Upper lobe of left lung (tissue), 6 donors: ENCODE data around the gene ARHGAP12. TPM values are rescaled to one million over a fixed set of nuclear protein-coding genes. Genes with fewer than 3 reads are reported as not detected.

ENCODE experiments used
- ATAC-seq, 2 donors: fragments of 200-7000 bp; cut with Tn5 transposase; one replicate each; pipeline ENCODE4 v1.9.1; 2022; ENCODE audit warnings: mild to moderate bottlenecking in 2 of 2, moderate library complexity in 2 of 2; ENCODE audit not compliant: low FRiP score in 2 of 2
- DNase-seq, 2 donors: peaks; one replicate each; pipeline ENCODE4 v3.0.0-alpha.2; 2019 to 2020
- H3K27ac ChIP-seq, 4 donors: fragments of 200-600 bp; sonication (generic); one replicate each; pipeline ENCODE4 v1.5.1; 2016 to 2019
- H3K27me3 ChIP-seq, 4 donors: fragments of 200-600 bp; sonication (generic); one replicate each; pipeline ENCODE4 v1.5.1; 2017 to 2019
- H3K36me3 ChIP-seq, 4 donors: fragments of 200-600 bp; sonication (generic); one replicate each; pipeline ENCODE4 v1.5.1; 2016 to 2019
- H3K4me1 ChIP-seq, 4 donors: fragments of 200-600 bp; sonication (generic); one replicate each; pipeline ENCODE4 v1.5.1; 2018 to 2019
- H3K4me3 ChIP-seq, 4 donors: fragments of 200-600 bp; sonication (generic); one replicate each; pipeline ENCODE4 v1.5.1; 2017 to 2019; ENCODE audit warnings: mild to moderate bottlenecking in 2 of 4, moderate library complexity in 1 of 4
- H3K9me3 ChIP-seq, 4 donors: fragments of 200-600 bp; sonication (generic); one replicate each; pipeline ENCODE4 v1.5.1; 2018 to 2019
- EP300 ChIP-seq, 4 donors: sonication (generic); formaldehyde crosslinking; IDR thresholded peaks; one replicate each; pipeline ENCODE4 v1.5.1; 2017; ENCODE audit warnings: antibody characterized with exemption in 4 of 4, control low read depth in 2 of 4
- POLR2A ChIP-seq, 4 donors: fragments of 450-650 bp; IDR thresholded peaks; one replicate each; pipeline ENCODE4 v1.5.1; 2016 to 2017; ENCODE audit warnings: antibody characterized with exemption in 4 of 4, mild to moderate bottlenecking in 2 of 4
- POLR2AphosphoS5 ChIP-seq, 2 donors: sonication (generic); formaldehyde crosslinking; IDR thresholded peaks; one replicate each; pipeline ENCODE4 v1.5.1; 2017; ENCODE audit warnings: antibody characterized with exemption in 2 of 2
- WGBS, 2 donors: methylation state at CpG; one replicate each; pipeline ENCODE4 v1.1.5; 2017 to 2018; 5-methylcytosine and 5-hydroxymethylcytosine counted together
- total RNA-seq, 6 donors: library from RNA; depleted of rRNA in 4 of 6; stranded (reverse); fragments of >200 nt in 4 of 6; gene quantifications; one replicate each; pipeline versions ENCODE4 v1.1.0 to v1.2.1, GENCODE V29; 2016 to 2021
- TF ChIP-seq, protein P1 (sequence below), 6 experiments: fragments of 450-650 bp in 4 of 6; fragments of 200-600 bp in 2 of 6; sonication (generic) in 2 of 6; IDR thresholded peaks; one replicate each; pipeline ENCODE4 v1.5.1; 2016 to 2019; ENCODE audit warnings: antibody characterized with exemption in 6 of 6
- donor health status: DM: no; HTN: no; CAD: no; lungs with moderate emphysema.
- donor health status: DM: no; HTN: yes; CAD: no; lungs with severe emphysema.

Gene ARHGAP12
- total RNA-seq, 6 donors from 2014 or later, result 16.8 to 63.2 (median 29.7) TPM

DNA sequence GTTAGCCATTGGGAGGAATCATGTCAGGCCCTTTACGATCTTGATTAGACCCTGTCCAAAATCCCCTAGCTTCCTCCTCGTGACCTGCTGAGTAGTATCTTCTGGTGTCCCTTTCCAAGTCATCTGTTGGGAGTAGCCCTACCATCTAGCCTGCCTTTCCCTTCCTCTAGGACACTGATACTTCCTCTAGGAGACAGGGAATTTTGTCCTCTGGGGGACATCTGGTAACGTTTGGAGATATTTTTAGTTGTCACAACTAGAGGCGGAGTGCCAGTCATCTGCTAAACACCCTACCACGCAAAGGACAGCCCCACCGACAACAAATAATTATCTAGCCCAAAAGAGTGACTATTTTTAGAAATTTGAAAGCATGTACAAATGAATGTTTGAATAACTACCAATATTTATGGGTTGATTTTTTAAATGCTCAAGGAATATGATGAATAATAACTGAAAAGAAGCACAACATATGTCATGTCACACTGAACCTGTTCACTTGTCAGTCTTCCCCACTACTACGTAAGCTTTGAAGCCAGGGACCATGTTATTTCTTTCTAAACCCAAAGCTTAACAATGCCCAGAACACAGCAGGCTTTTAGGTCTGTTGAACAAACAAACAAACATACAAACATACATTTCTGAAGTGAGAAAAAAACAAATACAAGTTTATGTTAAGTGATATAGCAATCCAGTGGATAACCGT, 105.9 kb downstream of the ARHGAP12 start:
- peaks cover 0 to 15% (median 0%) of the 10 kb centered on the region in 4 donors for H3K36me3 ChIP-seq
- WGBS, 2 donors, result 86 to 88% methylated on average over 8 of the region's 8 CpGs
- ATAC-seq (no peak), DNase-seq (no peak)
- H3K4me1 ChIP-seq, result no peaks in the 10 kb centered on the region
- no peak overlapping the region for H3K4me3 ChIP-seq
- TF ChIP-seq EP300 (IDR thresholded peaks at IDR 0.05), result no peak
- TF ChIP-seq POLR2AphosphoS5 (IDR thresholded peaks at IDR 0.05), result no peak
- TF ChIP-seq, protein P1, sequence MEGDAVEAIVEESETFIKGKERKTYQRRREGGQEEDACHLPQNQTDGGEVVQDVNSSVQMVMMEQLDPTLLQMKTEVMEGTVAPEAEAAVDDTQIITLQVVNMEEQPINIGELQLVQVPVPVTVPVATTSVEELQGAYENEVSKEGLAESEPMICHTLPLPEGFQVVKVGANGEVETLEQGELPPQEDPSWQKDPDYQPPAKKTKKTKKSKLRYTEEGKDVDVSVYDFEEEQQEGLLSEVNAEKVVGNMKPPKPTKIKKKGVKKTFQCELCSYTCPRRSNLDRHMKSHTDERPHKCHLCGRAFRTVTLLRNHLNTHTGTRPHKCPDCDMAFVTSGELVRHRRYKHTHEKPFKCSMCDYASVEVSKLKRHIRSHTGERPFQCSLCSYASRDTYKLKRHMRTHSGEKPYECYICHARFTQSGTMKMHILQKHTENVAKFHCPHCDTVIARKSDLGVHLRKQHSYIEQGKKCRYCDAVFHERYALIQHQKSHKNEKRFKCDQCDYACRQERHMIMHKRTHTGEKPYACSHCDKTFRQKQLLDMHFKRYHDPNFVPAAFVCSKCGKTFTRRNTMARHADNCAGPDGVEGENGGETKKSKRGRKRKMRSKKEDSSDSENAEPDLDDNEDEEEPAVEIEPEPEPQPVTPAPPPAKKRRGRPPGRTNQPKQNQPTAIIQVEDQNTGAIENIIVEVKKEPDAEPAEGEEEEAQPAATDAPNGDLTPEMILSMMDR (IDR thresholded peaks at IDR 0.05), result no peak
- TF ChIP-seq POLR2A (IDR thresholded peaks at IDR 0.05), result no peak
- no peaks in the 10 kb centered on the region for H3K9me3 ChIP-seq
- no peaks in the 10 kb centered on the region for H3K27me3 ChIP-seq
- H3K27ac ChIP-seq, result no peak overlapping the region

DNA sequence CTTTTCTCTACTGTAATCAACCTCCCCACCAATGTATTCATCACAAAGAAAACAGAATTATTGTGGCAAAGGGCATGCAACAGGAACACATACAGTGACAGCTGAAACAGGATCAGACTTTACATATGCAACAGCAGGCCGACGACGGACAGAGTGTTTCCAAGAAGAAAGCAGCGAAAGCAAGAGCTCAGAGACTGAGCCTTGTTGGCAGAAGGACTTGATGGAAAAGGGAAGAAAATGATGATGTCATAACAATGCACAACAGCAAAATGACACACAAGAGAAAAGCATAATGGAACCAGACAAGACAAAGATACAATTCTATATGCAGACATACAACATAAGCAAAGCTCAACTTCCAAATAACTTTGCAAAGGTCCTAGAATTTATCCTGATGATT, 106.5 kb downstream of the ARHGAP12 start:
- Histone ChIP-seq H3K4me3 (no peak overlapping the region), H3K9me3 (no peaks in the 10 kb centered on the region), H3K27ac (no peak overlapping the region), H3K27me3 (no peaks in the 10 kb centered on the region), H3K4me1 (no peaks in the 10 kb centered on the region), H3K36me3 (peaks cover 0 to 17% (median 0%) of the 10 kb centered on the region in 4 donors)
- WGBS, 2 donors, result 94% methylated on average over 4 of the region's 4 CpGs
- DNase-seq, result no peak
- no peak for ATAC-seq
- TF ChIP-seq EP300 (IDR thresholded peaks at IDR 0.05) (no peak), POLR2A (IDR thresholded peaks at IDR 0.05) (no peak), POLR2AphosphoS5 (IDR thresholded peaks at IDR 0.05) (no peak)
- TF ChIP-seq, protein P1 (IDR thresholded peaks at IDR 0.05), result no peak

DNA sequence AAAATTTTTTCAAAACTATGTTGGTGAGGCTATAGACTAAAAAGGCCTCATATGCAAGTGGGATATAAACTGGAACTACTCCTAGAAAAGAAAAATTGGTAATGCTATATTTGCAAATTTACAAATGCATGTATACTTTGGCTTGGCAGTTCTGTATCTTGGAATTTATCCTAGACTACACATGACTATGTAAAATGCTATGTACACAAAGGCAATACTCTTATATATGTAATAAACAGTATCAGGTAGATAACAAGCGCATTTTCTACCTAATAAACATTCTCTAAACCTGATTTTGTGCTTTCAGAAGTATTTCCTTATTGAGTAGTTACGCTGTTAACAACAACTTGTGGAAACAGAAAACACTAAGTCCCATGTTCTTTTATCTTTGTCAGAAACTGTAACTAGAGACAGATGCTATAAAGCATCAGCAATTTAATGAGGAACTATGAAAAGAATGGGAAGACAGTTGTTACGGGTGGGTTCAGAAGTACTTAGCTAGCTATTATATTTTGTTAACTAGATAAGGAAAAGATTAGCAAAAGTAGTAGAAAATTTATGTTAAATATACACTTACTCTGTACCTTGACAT, 107.8 kb downstream of the ARHGAP12 start:
- Histone ChIP-seq H3K27ac (no peak overlapping the region), H3K36me3 (peaks cover 0 to 13% (median 0%) of the 10 kb centered on the region in 4 donors), H3K9me3 (no peaks in the 10 kb centered on the region), H3K27me3 (no peaks in the 10 kb centered on the region), H3K4me1 (no peaks in the 10 kb centered on the region), H3K4me3 (no peak overlapping the region)
- TF ChIP-seq POLR2A (IDR thresholded peaks at IDR 0.05), result no peak
- TF ChIP-seq, protein P1 (IDR thresholded peaks at IDR 0.05), result no peak
- no peak for TF ChIP-seq POLR2AphosphoS5 (IDR thresholded peaks at IDR 0.05)
- TF ChIP-seq EP300 (IDR thresholded peaks at IDR 0.05), result no peak
- DNase-seq (no peak), ATAC-seq (no peak)
- 86 to 93% methylated on average over 3 of the region's 3 CpGs for WGBS, 2 donors

DNA sequence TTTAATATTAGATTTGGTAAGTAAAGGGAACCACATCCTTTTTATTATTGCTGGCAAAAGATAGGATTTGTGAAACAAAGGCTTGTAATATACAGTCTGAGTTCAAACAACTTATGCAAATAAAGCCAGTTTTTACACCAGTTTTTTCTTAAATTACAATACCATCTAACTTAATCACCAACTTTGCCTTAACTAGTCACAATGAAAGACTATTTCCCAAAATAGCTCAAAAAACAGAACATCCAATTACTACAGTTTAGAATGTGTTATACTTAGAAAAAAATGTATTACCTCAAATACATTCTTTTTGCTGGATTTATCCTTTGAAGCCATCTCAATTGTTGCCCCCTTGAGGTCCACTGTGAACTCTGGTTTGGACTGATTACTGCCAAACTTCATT, 108.5 kb downstream of the ARHGAP12 start:
- no peaks in the 10 kb centered on the region for H3K27me3 ChIP-seq
- peaks cover 0 to 7% (median 0%) of the 10 kb centered on the region in 4 donors for H3K36me3 ChIP-seq
- TF ChIP-seq, protein P1 (IDR thresholded peaks at IDR 0.05), result no peak
- no peak for TF ChIP-seq POLR2AphosphoS5 (IDR thresholded peaks at IDR 0.05)
- no peak for TF ChIP-seq POLR2A (IDR thresholded peaks at IDR 0.05)
- TF ChIP-seq EP300 (IDR thresholded peaks at IDR 0.05), result no peak
- no peaks in the 10 kb centered on the region for H3K9me3 ChIP-seq
- no peak for DNase-seq
- no peak overlapping the region for H3K4me3 ChIP-seq
- no peak overlapping the region for H3K27ac ChIP-seq
- H3K4me1 ChIP-seq, result no peaks in the 10 kb centered on the region
- no peak for ATAC-seq
